ENCODE data around the gene ZFP36L1. TPM values are rescaled to one million over a fixed set of nuclear protein-coding genes. Genes with fewer than 3 reads are reported as not detected.

The ZFP36L1 gene
- total and polyA plus RNA-seq, 2 of the 13 experiments (the other 11 are each of a cell fraction or from before 2014, with no cell fraction given) = 7.4 to 10.2 TPM

DNA sequence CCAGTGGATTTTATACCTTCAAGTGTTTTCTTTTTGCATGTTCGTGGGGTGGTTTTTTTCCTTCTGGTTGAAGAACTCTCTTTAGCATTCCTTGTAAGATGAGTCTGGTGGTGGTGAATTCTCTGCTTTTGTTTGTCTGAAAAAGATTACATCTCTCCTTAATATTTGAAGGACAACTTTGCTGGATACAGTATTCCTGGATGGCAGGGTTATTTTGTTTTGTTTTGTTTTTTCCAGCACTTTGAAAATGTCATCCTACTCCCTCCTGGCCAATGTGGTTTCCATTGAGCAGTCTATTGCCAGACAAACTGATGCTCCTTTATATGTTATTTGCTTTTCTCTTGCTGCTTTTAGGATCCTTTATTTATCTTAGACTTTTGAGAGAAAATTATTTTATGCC is 43.2 kb upstream of the ZFP36L1 start:
- in situ Hi-C loops (cut with HindIII; ENCODE audit: extremely low pct_ligation_motif_present, low pct_unique_long_range_greater_than_20kb) = no loop called here
- H3K36me3 ChIP-seq (replicated peaks in 1 of 2; ENCODE audit: control insufficient read depth in 1 of 2, insufficient read depth in 2 of 2, low read length in 2 of 2) = no peaks in the 10 kb centered on the region
- FAIRE-seq (no peak), DNase-seq (ENCODE audit: low spot score) (no peak), ATAC-seq (no peak)
- TF ChIP-seq, protein P1, sequence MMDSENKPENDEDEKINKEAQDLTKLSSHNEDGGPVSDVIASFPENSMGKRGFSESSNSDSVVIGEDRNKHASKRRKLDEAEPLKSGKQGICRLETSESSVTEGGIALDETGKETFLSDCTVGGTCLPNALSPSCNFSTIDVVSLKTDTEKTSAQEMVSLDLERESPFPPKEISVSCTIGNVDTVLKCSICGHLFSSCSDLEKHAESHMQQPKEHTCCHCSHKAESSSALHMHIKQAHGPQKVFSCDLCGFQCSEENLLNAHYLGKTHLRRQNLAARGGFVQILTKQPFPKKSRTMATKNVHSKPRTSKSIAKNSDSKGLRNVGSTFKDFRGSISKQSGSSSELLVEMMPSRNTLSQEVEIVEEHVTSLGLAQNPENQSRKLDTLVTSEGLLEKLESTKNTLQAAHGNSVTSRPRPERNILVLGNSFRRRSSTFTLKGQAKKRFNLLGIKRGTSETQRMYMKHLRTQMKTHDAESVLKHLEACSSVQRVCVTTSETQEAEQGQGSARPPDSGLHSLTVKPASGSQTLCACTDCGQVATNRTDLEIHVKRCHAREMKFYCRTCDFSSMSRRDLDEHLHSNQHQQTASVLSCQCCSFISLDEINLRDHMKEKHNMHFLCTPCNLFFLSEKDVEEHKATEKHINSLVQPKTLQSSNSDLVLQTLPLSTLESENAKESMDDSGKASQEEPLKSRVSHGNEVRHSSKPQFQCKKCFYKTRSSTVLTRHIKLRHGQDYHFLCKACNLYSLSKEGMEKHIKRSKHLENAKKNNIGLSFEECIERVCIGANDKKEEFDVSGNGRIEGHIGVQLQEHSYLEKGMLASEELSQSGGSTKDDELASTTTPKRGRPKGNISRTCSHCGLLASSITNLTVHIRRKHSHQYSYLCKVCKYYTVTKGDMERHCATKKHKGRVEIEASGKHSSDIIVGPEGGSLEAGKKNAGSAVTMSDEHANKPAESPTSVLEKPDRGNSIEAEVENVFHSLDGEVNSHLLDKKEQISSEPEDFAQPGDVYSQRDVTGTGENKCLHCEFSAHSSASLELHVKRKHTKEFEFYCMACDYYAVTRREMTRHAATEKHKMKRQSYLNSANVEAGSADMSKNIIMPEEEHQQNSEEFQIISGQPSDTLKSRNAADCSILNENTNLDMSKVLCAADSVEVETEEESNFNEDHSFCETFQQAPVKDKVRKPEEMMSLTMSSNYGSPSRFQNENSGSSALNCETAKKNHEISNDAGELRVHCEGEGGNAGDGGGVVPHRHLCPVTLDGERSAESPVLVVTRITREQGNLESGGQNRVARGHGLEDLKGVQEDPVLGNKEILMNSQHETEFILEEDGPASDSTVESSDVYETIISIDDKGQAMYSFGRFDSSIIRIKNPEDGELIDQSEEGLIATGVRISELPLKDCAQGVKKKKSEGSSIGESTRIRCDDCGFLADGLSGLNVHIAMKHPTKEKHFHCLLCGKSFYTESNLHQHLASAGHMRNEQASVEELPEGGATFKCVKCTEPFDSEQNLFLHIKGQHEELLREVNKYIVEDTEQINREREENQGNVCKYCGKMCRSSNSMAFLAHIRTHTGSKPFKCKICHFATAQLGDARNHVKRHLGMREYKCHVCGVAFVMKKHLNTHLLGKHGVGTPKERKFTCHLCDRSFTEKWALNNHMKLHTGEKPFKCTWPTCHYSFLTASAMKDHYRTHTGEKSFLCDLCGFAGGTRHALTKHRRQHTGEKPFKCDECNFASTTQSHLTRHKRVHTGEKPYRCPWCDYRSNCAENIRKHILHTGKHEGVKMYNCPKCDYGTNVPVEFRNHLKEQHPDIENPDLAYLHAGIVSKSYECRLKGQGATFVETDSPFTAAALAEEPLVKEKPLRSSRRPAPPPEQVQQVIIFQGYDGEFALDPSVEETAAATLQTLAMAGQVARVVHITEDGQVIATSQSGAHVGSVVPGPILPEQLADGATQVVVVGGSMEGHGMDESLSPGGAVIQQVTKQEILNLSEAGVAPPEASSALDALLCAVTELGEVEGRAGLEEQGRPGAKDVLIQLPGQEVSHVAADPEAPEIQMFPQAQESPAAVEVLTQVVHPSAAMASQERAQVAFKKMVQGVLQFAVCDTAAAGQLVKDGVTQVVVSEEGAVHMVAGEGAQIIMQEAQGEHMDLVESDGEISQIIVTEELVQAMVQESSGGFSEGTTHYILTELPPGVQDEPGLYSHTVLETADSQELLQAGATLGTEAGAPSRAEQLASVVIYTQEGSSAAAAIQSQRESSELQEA (CRISPR knock-in tag; IDR thresholded peaks at IDR 0.05; ENCODE audit: not compliant biosample characterization) = no peak
- TF ChIP-seq ZNF136 (CRISPR knock-in tag; IDR thresholded peaks at IDR 0.05; ENCODE audit: low read depth) = peak; percentile 50; the same call in 1 of the 2 replicates
- H4K20me1 ChIP-seq (ENCODE audit: insufficient read depth, low read length) = no peaks in the 10 kb centered on the region
- no peak overlapping the region for H3K9ac ChIP-seq (ENCODE audit: insufficient read depth, low read depth, low read length)
- ChIA-PET POLR2A (no interaction called here), CTCF (ENCODE audit: low intra/inter-chr PET ratio, low total read pairs) (no interaction called here)
- no peak overlapping the region for H2AFZ ChIP-seq (ENCODE audit: low read length)
- H3K4me1 ChIP-seq (ENCODE audit: insufficient read depth, low read length) = 0 out of 2 replicates have a peak, but pooled peaks cover 6% of the 10 kb centered on the region
- H3K4me2 ChIP-seq (ENCODE audit: low read depth, low read length) = no peak overlapping the region
- H3K9me3 ChIP-seq (ENCODE audit: low read length) = peaks cover 9% of the 10 kb centered on the region; the same call in 1 of the 2 replicates
- BruUV-seq (replicated peaks) = no TSS peak
- H3K27ac ChIP-seq (ENCODE audit: extremely low read length, insufficient read depth, low read length) = no peak overlapping the region
- no peaks in the 10 kb centered on the region for H3K79me2 ChIP-seq (ENCODE audit: insufficient read depth, low read length)
- intact Hi-C loops (cut with micrococcal nuclease; ENCODE audit: unreplicated experiment) = no loop called here
- 3% methylated on average over 1 of the region's 1 CpG for WGBS (ENCODE audit: low lambda C conversion rate)
- no peaks in the 10 kb centered on the region for H3K27me3 ChIP-seq (ENCODE audit: control insufficient read depth in 1 of 2, insufficient read depth in 2 of 2, low read length in 2 of 2)
- no peak overlapping the region for H3K4me3 ChIP-seq (replicated peaks in 1 of 3; ENCODE audit: insufficient read depth in 1 of 3, low read depth in 2 of 3, low read length in 3 of 3)

All from HepG2 (cell line).